Neural cell (in vitro differentiated cells): Measurements from ENCODE around the gene PPP6C. TPM values are rescaled to one million over a fixed set of nuclear protein-coding genes. Genes with fewer than 3 reads are reported as not detected.
"Not testable (repeated sequence)": the region's sequence is repeated elsewhere in the genome, so short reads cannot be mapped to it uniquely, and the experiment has no call there.

Source experiments
- H2AFZ ChIP-seq: fragments of 200-600, 300-800 bp; sonication (generic), shearing (Covaris generic); 2 replicates; pipeline ENCODE4 v1.6.0; 2014; ENCODE audit warnings: low read depth, mild to moderate bottlenecking, antibody characterized with exemption, low read length, moderate library complexity
- H3F3A ChIP-seq: fragments of 200-600 bp; shearing (Covaris generic); 2 replicates; pipeline ENCODE4 v1.6.1; 2016; ENCODE audit warnings: mild to moderate bottlenecking, moderate library complexity, mixed read lengths, antibody characterized with exemption, low read length; ENCODE audit not compliant: insufficient read depth, poor library complexity, severe bottlenecking
- H3K27ac ChIP-seq: fragments of 200-600, 300-800 bp; sonication (generic), shearing (Covaris generic); 2 replicates; pipeline ENCODE4 v1.5.1; 2014; ENCODE audit warnings: mild to moderate bottlenecking, low read length, moderate library complexity
- H3K27me3 ChIP-seq: fragments of 300-800, 200-600 bp; sonication (generic), shearing (Covaris generic); 2 replicates; pipeline ENCODE4 v1.6.0; 2014; ENCODE audit warnings: mild to moderate bottlenecking, low read depth, low read length, moderate library complexity; ENCODE audit not compliant: insufficient read depth
- H3K36me3 ChIP-seq: fragments of 300-800, 200-600 bp; sonication (generic), shearing (Covaris generic); 2 replicates; pipeline ENCODE4 v1.5.1; 2014; ENCODE audit warnings: mild to moderate bottlenecking, antibody characterized with exemption, low read length, moderate library complexity; ENCODE audit not compliant: insufficient read depth
- H3K4me2 ChIP-seq: fragments of 300-800, 200-600 bp; sonication (generic), shearing (Covaris generic); 2 replicates; pipeline ENCODE4 v1.6.0; 2014; ENCODE audit warnings: mild to moderate bottlenecking, low read length
- H3K4me3 ChIP-seq: fragments of 300-800, 200-600 bp; sonication (generic), shearing (Covaris generic); 2 replicates; pipeline ENCODE4 v1.5.1; 2014; ENCODE audit warnings: mild to moderate bottlenecking, low read length, moderate library complexity
- H3K79me2 ChIP-seq: fragments of 200-600 bp; shearing (Covaris generic); replicated peaks from 2 replicates; pipeline ENCODE4 v1.6.0; 2014; ENCODE audit warnings: mild to moderate bottlenecking, low read length, moderate library complexity; ENCODE audit not compliant: insufficient read depth
- H3K9ac ChIP-seq: fragments of 300-800, 200-600 bp; sonication (generic), shearing (Covaris generic); 2 replicates; pipeline ENCODE4 v1.6.1; 2016; ENCODE audit warnings: mild to moderate bottlenecking, low read length, mixed read lengths
- H3K9me2 ChIP-seq: fragments of 200-600 bp; shearing (Covaris generic); 2 replicates; pipeline ENCODE4 v1.6.1; 2016; ENCODE audit warnings: mild to moderate bottlenecking, low read length, mixed read lengths; ENCODE audit not compliant: insufficient read depth
- H3K9me3 ChIP-seq: fragments of 200-600, 300-800 bp; sonication (generic), shearing (Covaris generic); 2 replicates; pipeline ENCODE4 v1.6.1; 2016; ENCODE audit warnings: mild to moderate bottlenecking, mixed run types, low read length, moderate library complexity, mixed read lengths
- H4K20me1 ChIP-seq: fragments of 200-600 bp; shearing (Covaris generic); 2 replicates; pipeline ENCODE4 v1.6.1; 2016; ENCODE audit warnings: mild to moderate bottlenecking, mixed run types; ENCODE audit not compliant: insufficient read depth
- EP300 ChIP-seq: fragments of 450-650 bp; conservative IDR thresholded peaks from 2 replicates; pipeline ENCODE4 v1.6.1; 2014; ENCODE audit warnings: antibody characterized with exemption, mild to moderate bottlenecking, moderate library complexity; ENCODE audit not compliant: poor library complexity, severe bottlenecking
- EZH2 ChIP-seq: fragments of 200-600, 300-800 bp; shearing (Covaris generic), sonication (generic); IDR thresholded peaks from 2 replicates; pipeline ENCODE4 v1.6.1; 2014; ENCODE audit warnings: antibody characterized with exemption, low read length, borderline replicate concordance, mild to moderate bottlenecking; ENCODE audit not compliant: insufficient read depth, poor library complexity, severe bottlenecking
- MXI1 ChIP-seq: fragments of 450-650 bp; conservative IDR thresholded peaks from 2 replicates; pipeline ENCODE4 v1.6.1; 2014; ENCODE audit warnings: antibody characterized with exemption, mild to moderate bottlenecking; ENCODE audit not compliant: poor library complexity, severe bottlenecking
- POLR2AphosphoS5 ChIP-seq: IDR thresholded peaks from 2 replicates; pipeline ENCODE4 v1.6.1; 2012
- RAD21 ChIP-seq: fragments of 450-650 bp; conservative IDR thresholded peaks from 2 replicates; pipeline ENCODE4 v1.6.1; 2014; ENCODE audit warnings: antibody characterized with exemption, mild to moderate bottlenecking, moderate library complexity
- SMC3 ChIP-seq: fragments of 450-650 bp; conservative IDR thresholded peaks from 2 replicates; pipeline ENCODE4 v1.6.1; 2014; ENCODE audit warnings: antibody characterized with exemption, mild to moderate bottlenecking, moderate library complexity; ENCODE audit not compliant: poor library complexity
- TAF1 ChIP-seq: IDR thresholded peaks from 2 replicates; pipeline ENCODE4 v1.6.1; 2012; ENCODE audit warnings: low read depth
- polyA plus RNA-seq: library from polyadenylated mRNA; depleted of rRNA; stranded (reverse); fragments of >200 nt; gene quantifications from 2 replicates; pipeline ENCODE4 v1.2.3, GENCODE V29; 2014
- TF ChIP-seq, protein P1 (sequence below): IDR thresholded peaks from 2 replicates; pipeline ENCODE4 v1.6.1; 2012; ENCODE audit warnings: borderline replicate concordance
- TF ChIP-seq, protein P2 (sequence below): fragments of 450-650 bp; IDR thresholded peaks from 2 replicates; pipeline ENCODE4 v1.5.1; 2014; ENCODE audit warnings: antibody characterized with exemption, mild to moderate bottlenecking, moderate library complexity; ENCODE audit not compliant: poor library complexity, severe bottlenecking

Gene PPP6C
- polyA plus RNA-seq, 1 donor from 2014 or later: 25.1 TPM

DNA sequence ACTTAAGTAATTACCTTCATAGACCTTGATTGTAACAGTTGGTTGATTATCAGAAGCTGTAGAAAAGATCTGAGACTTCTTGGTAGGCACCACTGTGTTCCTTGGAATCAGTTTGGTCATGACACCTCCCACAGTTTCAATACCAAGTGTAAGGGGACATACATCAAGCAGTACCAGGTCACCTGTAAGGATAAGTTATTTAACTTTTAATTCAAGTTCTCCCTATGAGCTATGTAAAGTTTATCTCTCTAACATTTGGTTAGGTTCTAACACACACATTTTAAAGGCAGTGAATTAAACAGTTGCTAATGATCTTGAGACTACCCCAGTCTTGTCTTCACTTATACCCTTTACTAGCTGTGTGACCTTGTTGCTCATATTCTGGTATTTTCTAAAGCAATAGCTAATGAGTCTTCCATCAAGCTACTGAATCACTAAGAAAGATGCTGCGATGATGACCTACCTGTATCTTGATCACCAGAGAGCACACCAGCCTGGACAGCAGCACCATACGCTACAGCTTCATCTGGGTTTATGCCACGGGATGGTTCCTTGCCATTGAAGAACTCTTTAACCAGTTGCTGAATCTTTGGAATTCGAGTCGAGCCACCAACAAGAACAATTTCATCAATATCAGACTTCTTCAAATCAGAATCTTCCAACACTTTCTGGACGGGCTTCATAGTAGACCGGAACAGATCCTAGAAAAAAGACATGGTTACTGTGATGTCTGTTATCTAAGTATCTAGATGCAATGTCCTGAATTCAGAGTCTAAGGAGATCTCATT lies 48.7 kb upstream of the PPP6C start:
- H3K27me3 ChIP-seq: no peaks in the 10 kb centered on the region
- H3K4me2 ChIP-seq: peak overlapping the region; percentile 31

DNA sequence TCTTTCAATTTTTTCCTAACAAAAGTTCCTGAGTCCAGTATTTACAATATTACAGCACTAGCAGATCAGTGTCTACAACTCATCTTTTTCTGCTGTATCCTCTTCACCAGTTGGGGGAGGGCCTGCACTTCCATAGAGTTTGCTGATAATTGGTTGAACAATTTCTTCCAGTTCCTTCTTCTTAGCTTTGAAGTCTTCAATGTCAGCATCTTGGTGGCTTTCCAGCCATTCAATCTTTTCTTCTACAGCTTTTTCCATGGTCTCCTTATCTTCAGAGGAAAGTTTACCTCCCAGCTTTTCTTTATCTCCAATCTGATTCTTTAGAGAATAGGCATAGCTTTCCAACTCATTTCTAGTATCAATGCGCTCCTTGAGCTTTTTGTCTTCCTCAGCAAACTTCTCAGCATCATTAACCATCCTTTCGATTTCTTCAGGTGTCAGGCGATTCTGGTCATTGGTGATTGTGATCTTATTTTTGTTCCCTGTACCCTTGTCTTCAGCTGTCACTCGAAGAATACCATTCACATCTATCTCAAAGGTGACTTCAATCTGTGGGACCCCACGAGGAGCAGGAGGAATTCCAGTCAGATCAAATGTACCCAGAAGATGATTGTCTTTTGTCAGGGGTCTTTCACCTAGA lies 47.0 kb upstream of the PPP6C start:
- Histone ChIP-seq H3K79me2 (peaks cover 50% of the 10 kb centered on the region), H3K36me3 (peaks cover 22% of the 10 kb centered on the region), H3K4me3 (peak overlapping the region; percentile 90)
- not testable (repeated sequence) for H3K9me2 ChIP-seq, H3K27me3 ChIP-seq, H3K9ac ChIP-seq, H4K20me1 ChIP-seq, H3K27ac ChIP-seq, H3F3A ChIP-seq, H3K9me3 ChIP-seq, H3K4me2 ChIP-seq, H2AFZ ChIP-seq

More for the DNA sequence above, 48.7 kb upstream of the PPP6C start:
- H4K20me1 ChIP-seq: no peaks in the 10 kb centered on the region
- no peak overlapping the region for H3K9ac ChIP-seq
- no peaks in the 10 kb centered on the region for H3F3A ChIP-seq
- H3K79me2 ChIP-seq: peaks cover 50% of the 10 kb centered on the region
- no peaks in the 10 kb centered on the region for H3K9me2 ChIP-seq
- H3K4me3 ChIP-seq: peak overlapping the region; percentile 90
- no peak overlapping the region for H2AFZ ChIP-seq
- peaks cover 22% of the 10 kb centered on the region for H3K36me3 ChIP-seq
- no peak overlapping the region for H3K27ac ChIP-seq
- TF ChIP-seq TAF1 (no peak), EZH2 (no peak)
- no peaks in the 10 kb centered on the region for H3K9me3 ChIP-seq

DNA sequence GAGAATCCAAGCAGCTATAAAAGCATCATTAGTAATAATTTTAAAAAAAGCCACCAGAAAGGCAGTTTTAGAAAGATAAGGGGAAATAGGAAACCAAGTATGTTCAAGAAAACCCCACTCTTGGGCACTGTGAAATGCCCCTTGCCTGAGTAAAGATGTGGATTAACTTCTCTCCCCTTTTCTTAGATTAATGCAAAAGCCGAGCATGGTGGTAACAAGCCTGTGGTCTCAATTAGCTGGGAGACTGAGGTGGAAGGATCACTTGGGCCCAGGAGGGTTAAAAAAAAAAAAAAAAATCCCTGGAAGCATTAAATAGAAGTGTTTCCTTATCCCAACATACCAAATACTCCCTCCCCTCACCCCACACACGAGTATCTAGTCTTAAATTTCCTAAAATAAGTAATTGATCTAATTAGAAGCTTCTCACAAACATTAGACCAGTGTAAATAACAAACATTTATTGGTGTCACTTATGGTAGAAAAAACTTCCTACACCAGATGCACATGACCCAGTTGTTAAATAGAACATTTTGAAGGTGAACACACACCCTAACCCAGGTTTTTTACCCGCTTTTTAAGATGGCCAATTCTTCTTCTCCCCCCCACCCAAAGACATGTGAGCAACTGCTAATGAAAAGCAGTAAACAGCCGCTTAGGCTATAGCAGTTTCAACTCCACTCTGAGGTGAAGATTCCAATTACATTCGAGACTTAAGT lies 46.4 kb upstream of the PPP6C start:
- H3K4me2 ChIP-seq: peak overlapping the region; percentile 10
- H3K9me2 ChIP-seq: no peaks in the 10 kb centered on the region
- TF ChIP-seq POLR2AphosphoS5 (no peak), SMC3 (no peak), EP300 (no peak), TAF1 (no peak), MXI1 (no peak), RAD21 (no peak), EZH2 (no peak)
- TF ChIP-seq, protein P1, sequence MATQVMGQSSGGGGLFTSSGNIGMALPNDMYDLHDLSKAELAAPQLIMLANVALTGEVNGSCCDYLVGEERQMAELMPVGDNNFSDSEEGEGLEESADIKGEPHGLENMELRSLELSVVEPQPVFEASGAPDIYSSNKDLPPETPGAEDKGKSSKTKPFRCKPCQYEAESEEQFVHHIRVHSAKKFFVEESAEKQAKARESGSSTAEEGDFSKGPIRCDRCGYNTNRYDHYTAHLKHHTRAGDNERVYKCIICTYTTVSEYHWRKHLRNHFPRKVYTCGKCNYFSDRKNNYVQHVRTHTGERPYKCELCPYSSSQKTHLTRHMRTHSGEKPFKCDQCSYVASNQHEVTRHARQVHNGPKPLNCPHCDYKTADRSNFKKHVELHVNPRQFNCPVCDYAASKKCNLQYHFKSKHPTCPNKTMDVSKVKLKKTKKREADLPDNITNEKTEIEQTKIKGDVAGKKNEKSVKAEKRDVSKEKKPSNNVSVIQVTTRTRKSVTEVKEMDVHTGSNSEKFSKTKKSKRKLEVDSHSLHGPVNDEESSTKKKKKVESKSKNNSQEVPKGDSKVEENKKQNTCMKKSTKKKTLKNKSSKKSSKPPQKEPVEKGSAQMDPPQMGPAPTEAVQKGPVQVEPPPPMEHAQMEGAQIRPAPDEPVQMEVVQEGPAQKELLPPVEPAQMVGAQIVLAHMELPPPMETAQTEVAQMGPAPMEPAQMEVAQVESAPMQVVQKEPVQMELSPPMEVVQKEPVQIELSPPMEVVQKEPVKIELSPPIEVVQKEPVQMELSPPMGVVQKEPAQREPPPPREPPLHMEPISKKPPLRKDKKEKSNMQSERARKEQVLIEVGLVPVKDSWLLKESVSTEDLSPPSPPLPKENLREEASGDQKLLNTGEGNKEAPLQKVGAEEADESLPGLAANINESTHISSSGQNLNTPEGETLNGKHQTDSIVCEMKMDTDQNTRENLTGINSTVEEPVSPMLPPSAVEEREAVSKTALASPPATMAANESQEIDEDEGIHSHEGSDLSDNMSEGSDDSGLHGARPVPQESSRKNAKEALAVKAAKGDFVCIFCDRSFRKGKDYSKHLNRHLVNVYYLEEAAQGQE: no peak
- TF ChIP-seq, protein P2, sequence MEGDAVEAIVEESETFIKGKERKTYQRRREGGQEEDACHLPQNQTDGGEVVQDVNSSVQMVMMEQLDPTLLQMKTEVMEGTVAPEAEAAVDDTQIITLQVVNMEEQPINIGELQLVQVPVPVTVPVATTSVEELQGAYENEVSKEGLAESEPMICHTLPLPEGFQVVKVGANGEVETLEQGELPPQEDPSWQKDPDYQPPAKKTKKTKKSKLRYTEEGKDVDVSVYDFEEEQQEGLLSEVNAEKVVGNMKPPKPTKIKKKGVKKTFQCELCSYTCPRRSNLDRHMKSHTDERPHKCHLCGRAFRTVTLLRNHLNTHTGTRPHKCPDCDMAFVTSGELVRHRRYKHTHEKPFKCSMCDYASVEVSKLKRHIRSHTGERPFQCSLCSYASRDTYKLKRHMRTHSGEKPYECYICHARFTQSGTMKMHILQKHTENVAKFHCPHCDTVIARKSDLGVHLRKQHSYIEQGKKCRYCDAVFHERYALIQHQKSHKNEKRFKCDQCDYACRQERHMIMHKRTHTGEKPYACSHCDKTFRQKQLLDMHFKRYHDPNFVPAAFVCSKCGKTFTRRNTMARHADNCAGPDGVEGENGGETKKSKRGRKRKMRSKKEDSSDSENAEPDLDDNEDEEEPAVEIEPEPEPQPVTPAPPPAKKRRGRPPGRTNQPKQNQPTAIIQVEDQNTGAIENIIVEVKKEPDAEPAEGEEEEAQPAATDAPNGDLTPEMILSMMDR: no peak
- H3K4me3 ChIP-seq: peak overlapping the region; percentile 39
- no peak overlapping the region for H3K27ac ChIP-seq
- no peaks in the 10 kb centered on the region for H3K9me3 ChIP-seq
- peaks cover 22% of the 10 kb centered on the region for H3K36me3 ChIP-seq
- H4K20me1 ChIP-seq: no peaks in the 10 kb centered on the region
- H3K27me3 ChIP-seq: no peaks in the 10 kb centered on the region
- peaks cover 49% of the 10 kb centered on the region for H3K79me2 ChIP-seq
- no peak overlapping the region for H3K9ac ChIP-seq
- no peaks in the 10 kb centered on the region for H3F3A ChIP-seq
- no peak overlapping the region for H2AFZ ChIP-seq

DNA sequence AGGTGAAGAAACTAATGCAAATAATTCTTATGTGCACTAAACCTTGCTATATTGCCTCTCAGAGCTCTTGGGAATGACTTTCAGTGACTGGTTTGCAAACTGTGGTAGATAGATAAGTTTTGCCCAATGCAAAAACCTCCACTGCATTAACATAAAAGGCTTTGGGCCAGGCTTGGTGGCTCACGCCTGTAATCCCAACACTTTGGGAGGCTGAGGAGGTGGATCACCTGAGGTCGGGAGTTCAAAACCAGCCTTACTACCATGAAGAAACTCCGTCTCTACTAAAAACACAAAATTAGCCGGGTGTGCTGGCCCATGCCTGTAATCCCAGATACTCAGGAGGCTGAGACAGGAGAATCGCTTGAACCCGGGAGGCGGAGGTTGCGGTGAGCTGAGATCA lies 44.5 kb upstream of the PPP6C start:
- not testable (repeated sequence) for H3K27me3 ChIP-seq, H4K20me1 ChIP-seq, H3K4me3 ChIP-seq, H3K4me2 ChIP-seq, H3K9me2 ChIP-seq, H3K27ac ChIP-seq, H3K9ac ChIP-seq, H3F3A ChIP-seq, H2AFZ ChIP-seq, H3K9me3 ChIP-seq
- Histone ChIP-seq H3K36me3 (peaks cover 21% of the 10 kb centered on the region), H3K79me2 (peaks cover 31% of the 10 kb centered on the region)
